NB4 (cell line): ENCODE measurements around the gene DCP1B.

Experiments
- CTCF ChIP-seq: IDR thresholded peaks from one replicate; pipeline ENCODE4 v1.5.1; 2012; ENCODE audit warnings: low read depth, low read length
- MAX ChIP-seq: IDR thresholded peaks from 2 replicates; pipeline ENCODE4 v1.6.1; 2011; ENCODE audit warnings: low read depth, low read length
- MYC ChIP-seq: IDR thresholded peaks from 2 replicates; pipeline ENCODE4 v1.6.1; 2011; ENCODE audit warnings: low read depth, low read length
- POLR2A ChIP-seq: IDR thresholded peaks from 2 replicates; pipeline ENCODE4 v1.6.1; 2011; ENCODE audit warnings: mild to moderate bottlenecking; ENCODE audit not compliant: insufficient read length; ENCODE audit errors: extremely low read depth

GRCh38 chr12:1980282-1980681 is 24.0 kb downstream of the DCP1B start:
- TF ChIP-seq POLR2A (no peak), CTCF (no peak), MYC (no peak), MAX (no peak)
